C4-2B (cell line): ENCODE measurements around the gene CHRNA7.

Source experiments
- CTCF ChIP-seq: fragments of 450-650 bp; conservative IDR thresholded peaks from 2 replicates; pipeline ENCODE4 v1.5.1; 2017; ENCODE audit warnings: mild to moderate bottlenecking
- ZFX ChIP-seq: fragments of 450-650 bp; IDR thresholded peaks from 2 replicates; pipeline ENCODE4 v1.6.1; 2017

GRCh38 chr15:32105258-32106241 lies 75.2 kb downstream of the CHRNA7 start:
- TF ChIP-seq CTCF = no peak
- no peak for TF ChIP-seq ZFX
